ENCODE data around the gene RIMS1. TPM values are rescaled to one million over a fixed set of nuclear protein-coding genes. Genes with fewer than 3 reads are reported as not detected.

The RIMS1 gene
- total and polyA plus RNA-seq, 2 of the 13 experiments (the other 11 are each of a cell fraction or from before 2014, with no cell fraction given): not detected

DNA sequence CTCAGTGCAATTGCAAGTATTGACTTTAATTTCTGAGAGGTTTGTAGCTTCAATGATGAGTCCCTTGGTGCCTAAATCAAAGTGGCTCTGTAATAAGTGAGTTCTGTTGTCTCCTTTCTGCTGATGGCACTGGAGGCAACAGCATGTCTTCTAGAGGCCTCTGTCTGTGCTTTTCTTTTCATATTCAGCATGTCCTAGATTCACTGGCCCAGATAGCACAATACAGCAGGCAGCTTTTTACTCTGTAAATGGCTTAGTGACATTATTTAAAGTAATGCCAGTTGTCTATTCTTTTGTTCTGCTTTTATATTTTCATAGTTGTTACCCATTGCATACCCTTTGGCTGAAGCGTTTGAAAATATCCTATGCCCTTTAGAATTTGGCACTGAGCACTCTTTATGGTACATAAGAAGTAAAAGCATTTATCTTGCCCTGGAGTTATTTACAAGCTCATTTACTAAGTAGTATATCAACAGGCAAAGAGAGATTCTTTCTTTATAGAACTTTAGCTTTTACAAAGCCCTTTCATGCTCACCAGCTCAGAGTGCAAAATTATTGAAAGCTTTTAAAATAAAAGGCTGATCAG is 464.0 kb downstream of the RIMS1 start:
- H2AFZ ChIP-seq (ENCODE audit: low read length): no peak overlapping the region
- CTCF ChIA-PET (ENCODE audit: low intra/inter-chr PET ratio, low total read pairs): no interaction called here
- in situ Hi-C loops (cut with HindIII; ENCODE audit: extremely low pct_ligation_motif_present, low pct_unique_long_range_greater_than_20kb): no loop called here
- no peaks in the 10 kb centered on the region for H3K9me3 ChIP-seq (ENCODE audit: low read length)
- no TSS peak for BruUV-seq (replicated peaks)
- DNase-seq (ENCODE audit: low spot score): no peak
- H3K36me3 ChIP-seq (replicated peaks in 1 of 2; ENCODE audit: control insufficient read depth in 1 of 2, insufficient read depth in 2 of 2, low read length in 2 of 2): no peaks in the 10 kb centered on the region
- H3K4me1 ChIP-seq (ENCODE audit: insufficient read depth, low read length): no peaks in the 10 kb centered on the region
- no peaks in the 10 kb centered on the region; a peak in 1 of 5 replicates for H3K27me3 ChIP-seq (ENCODE audit: control insufficient read depth in 1 of 2, insufficient read depth in 2 of 2, low read length in 2 of 2)
- POLR2A ChIA-PET: no interaction called here
- no peak overlapping the region for H3K4me2 ChIP-seq (ENCODE audit: low read depth, low read length)
- ATAC-seq: no peak
- H3K4me3 ChIP-seq (replicated peaks in 1 of 3; ENCODE audit: insufficient read depth in 1 of 3, low read depth in 2 of 3, low read length in 3 of 3): no peak overlapping the region
- no peaks in the 10 kb centered on the region for H3K79me2 ChIP-seq (ENCODE audit: insufficient read depth, low read length)
- H3K9ac ChIP-seq (ENCODE audit: insufficient read depth, low read depth, low read length): no peak overlapping the region
- WGBS (ENCODE audit: low lambda C conversion rate): 4% methylated on average over 1 of the region's 1 CpG
- no peaks in the 10 kb centered on the region for H4K20me1 ChIP-seq (ENCODE audit: insufficient read depth, low read length)
- FAIRE-seq: no peak
- intact Hi-C loops (cut with micrococcal nuclease; ENCODE audit: unreplicated experiment): no loop called here
- no peak overlapping the region for H3K27ac ChIP-seq (ENCODE audit: extremely low read length, insufficient read depth, low read length)
- TF ChIP-seq MTA1 (CRISPR knock-in tag; IDR thresholded peaks at IDR 0.05; ENCODE audit: borderline replicate concordance) (no peak), GTF2F1 (IDR thresholded peaks at IDR 0.05; ENCODE audit: low read length) (no peak), ZNF331 (CRISPR knock-in tag; IDR thresholded peaks at IDR 0.05) (no peak), ZNF441 (CRISPR knock-in tag; IDR thresholded peaks at IDR 0.05; ENCODE audit: borderline replicate concordance) (no peak), SAFB2 (CRISPR knock-in tag; IDR thresholded peaks at IDR 0.05; ENCODE audit: borderline replicate concordance, low read depth) (no peak), TBX3 (IDR thresholded peaks at IDR 0.05; ENCODE audit: borderline replicate concordance) (no peak), XBP1 (CRISPR knock-in tag; IDR thresholded peaks at IDR 0.05) (no peak), SRY (CRISPR knock-in tag; IDR thresholded peaks at IDR 0.05) (no peak), POLR2AphosphoS5 (IDR thresholded peaks at IDR 0.05; ENCODE audit: low read depth, low read length) (no peak), ZNF781 (CRISPR knock-in tag; IDR thresholded peaks at IDR 0.05; ENCODE audit: borderline replicate concordance, not compliant biosample characterization) (no peak), FOXA1 (IDR thresholded peaks at IDR 0.05) (no peak), FOXA1 (CRISPR knock-in tag; IDR thresholded peaks at IDR 0.05) (no peak), AHR (CRISPR knock-in tag; IDR thresholded peaks at IDR 0.05) (no peak)
- TF ChIP-seq, protein P1, sequence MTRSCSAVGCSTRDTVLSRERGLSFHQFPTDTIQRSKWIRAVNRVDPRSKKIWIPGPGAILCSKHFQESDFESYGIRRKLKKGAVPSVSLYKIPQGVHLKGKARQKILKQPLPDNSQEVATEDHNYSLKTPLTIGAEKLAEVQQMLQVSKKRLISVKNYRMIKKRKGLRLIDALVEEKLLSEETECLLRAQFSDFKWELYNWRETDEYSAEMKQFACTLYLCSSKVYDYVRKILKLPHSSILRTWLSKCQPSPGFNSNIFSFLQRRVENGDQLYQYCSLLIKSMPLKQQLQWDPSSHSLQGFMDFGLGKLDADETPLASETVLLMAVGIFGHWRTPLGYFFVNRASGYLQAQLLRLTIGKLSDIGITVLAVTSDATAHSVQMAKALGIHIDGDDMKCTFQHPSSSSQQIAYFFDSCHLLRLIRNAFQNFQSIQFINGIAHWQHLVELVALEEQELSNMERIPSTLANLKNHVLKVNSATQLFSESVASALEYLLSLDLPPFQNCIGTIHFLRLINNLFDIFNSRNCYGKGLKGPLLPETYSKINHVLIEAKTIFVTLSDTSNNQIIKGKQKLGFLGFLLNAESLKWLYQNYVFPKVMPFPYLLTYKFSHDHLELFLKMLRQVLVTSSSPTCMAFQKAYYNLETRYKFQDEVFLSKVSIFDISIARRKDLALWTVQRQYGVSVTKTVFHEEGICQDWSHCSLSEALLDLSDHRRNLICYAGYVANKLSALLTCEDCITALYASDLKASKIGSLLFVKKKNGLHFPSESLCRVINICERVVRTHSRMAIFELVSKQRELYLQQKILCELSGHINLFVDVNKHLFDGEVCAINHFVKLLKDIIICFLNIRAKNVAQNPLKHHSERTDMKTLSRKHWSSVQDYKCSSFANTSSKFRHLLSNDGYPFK (CRISPR knock-in tag; IDR thresholded peaks at IDR 0.05; ENCODE audit: borderline replicate concordance): no peak
- TF ChIP-seq, protein P2, sequence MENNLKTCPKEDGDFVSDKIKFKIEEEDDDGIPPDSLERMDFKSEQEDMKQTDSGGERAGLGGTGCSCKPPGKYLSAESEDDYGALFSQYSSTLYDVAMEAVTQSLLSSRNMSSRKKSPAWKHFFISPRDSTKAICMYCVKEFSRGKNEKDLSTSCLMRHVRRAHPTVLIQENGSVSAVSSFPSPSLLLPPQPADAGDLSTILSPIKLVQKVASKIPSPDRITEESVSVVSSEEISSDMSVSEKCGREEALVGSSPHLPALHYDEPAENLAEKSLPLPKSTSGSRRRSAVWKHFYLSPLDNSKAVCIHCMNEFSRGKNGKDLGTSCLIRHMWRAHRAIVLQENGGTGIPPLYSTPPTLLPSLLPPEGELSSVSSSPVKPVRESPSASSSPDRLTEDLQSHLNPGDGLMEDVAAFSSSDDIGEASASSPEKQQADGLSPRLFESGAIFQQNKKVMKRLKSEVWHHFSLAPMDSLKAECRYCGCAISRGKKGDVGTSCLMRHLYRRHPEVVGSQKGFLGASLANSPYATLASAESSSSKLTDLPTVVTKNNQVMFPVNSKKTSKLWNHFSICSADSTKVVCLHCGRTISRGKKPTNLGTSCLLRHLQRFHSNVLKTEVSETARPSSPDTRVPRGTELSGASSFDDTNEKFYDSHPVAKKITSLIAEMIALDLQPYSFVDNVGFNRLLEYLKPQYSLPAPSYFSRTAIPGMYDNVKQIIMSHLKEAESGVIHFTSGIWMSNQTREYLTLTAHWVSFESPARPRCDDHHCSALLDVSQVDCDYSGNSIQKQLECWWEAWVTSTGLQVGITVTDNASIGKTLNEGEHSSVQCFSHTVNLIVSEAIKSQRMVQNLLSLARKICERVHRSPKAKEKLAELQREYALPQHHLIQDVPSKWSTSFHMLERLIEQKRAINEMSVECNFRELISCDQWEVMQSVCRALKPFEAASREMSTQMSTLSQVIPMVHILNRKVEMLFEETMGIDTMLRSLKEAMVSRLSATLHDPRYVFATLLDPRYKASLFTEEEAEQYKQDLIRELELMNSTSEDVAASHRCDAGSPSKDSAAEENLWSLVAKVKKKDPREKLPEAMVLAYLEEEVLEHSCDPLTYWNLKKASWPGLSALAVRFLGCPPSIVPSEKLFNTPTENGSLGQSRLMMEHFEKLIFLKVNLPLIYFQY (CRISPR knock-in tag; IDR thresholded peaks at IDR 0.05; ENCODE audit: borderline replicate concordance): no peak
- TF ChIP-seq, protein P3, sequence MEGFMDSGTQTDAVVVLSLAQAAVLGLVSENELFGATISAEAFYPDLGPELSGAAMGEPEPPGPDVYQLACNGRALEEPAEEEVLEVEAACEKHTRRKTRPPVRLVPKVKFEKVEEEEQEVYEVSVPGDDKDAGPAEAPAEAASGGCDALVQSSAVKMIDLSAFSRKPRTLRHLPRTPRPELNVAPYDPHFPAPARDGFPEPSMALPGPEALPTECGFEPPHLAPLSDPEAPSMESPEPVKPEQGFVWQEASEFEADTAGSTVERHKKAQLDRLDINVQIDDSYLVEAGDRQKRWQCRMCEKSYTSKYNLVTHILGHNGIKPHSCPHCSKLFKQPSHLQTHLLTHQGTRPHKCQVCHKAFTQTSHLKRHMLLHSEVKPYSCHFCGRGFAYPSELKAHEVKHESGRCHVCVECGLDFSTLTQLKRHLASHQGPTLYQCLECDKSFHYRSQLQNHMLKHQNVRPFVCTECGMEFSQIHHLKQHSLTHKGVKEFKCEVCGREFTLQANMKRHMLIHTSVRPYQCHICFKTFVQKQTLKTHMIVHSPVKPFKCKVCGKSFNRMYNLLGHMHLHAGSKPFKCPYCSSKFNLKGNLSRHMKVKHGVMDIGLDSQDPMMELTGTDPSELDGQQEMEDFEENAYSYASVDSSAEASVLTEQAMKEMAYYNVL (CRISPR knock-in tag; IDR thresholded peaks at IDR 0.05; ENCODE audit: borderline replicate concordance): no peak

All from HepG2 (cell line).